ENCODE measurements around the gene CYTH4.
"Not testable (repeated sequence)": the region's sequence is repeated elsewhere in the genome, so short reads cannot be mapped to it uniquely, and the experiment has no call there.

The CYTH4 gene, protein sequence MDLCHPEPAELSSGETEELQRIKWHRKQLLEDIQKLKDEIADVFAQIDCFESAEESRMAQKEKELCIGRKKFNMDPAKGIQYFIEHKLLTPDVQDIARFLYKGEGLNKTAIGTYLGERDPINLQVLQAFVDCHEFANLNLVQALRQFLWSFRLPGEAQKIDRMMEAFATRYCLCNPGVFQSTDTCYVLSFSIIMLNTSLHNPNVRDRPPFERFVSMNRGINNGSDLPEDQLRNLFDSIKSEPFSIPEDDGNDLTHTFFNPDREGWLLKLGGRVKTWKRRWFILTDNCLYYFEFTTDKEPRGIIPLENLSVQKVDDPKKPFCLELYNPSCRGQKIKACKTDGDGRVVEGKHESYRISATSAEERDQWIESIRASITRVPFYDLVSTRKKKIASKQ

DNA sequence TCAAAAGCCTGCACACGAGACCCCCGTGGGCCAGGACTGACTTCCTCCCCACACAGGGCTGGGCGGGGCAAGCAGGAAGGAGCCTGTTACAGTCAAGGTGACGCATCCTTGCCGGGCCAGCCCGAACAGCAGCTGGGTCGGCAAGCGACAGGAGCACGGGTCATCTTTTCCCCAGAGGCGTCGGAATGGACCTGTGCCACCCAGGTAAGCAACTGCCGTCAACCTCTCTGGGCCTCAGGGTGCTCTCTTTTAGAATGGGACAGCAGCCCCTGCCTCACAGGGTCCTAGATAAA, at the start of gene CYTH4:
Gene CYTH4, plus strand, starts transcription at position 124 of the 293 bp plus-strand sequence. Its CDS starts 62 bp downstream, at position 186.
- Histone ChIP-seq H3K9ac (ENCODE audit: low read length) (no peak within 1 kb of the TSS), H3K4me3 (ENCODE audit: low read depth in 1 of 2, low read length in 2 of 2) (peak within 1 kb of the TSS in 1 of 2 donors; percentile 43), H3K27me3 (ENCODE audit: control insufficient read depth in 1 of 2, insufficient read depth in 2 of 2, low read length in 2 of 2) (peaks cover 0 to 17% of the 10 kb centered on the region in 2 donors), H3K4me1 (ENCODE audit: insufficient read depth, low read length) (no peaks in the 10 kb centered on the region), H3K9me3 (ENCODE audit: low read length) (no peaks in the 10 kb centered on the region), H3K36me3 (ENCODE audit: insufficient read depth, low read length) (no peaks in the 10 kb centered on the region), H3K27ac (ENCODE audit: low read depth, low read length) (no peak within 1 kb of the TSS)

DNA sequence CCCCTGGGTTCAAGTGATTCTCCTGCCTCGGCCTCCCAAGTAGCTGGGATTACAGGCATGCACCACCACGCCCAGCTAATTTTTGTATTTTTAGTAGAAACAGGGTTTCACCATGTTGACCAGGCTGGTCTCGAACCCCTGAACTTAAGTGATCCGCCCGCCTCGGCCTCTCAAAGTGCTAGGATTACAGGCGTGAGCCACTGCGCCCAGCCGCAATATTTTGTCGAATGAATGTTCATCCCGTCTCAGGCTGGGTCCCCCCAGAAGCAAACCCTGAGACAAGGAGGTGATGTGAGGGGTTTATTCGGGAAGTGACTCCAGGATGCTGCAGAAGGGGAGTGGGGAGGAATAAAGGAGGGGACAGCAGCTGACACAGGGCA, 48.9 kb upstream of the CYTH4 start:
- not testable (repeated sequence) for H3K9me3 ChIP-seq (ENCODE audit: low read length); H3K4me3 ChIP-seq (ENCODE audit: low read depth in 1 of 2, low read length in 2 of 2); H3K9ac ChIP-seq (ENCODE audit: low read length); H3K27ac ChIP-seq (ENCODE audit: low read depth, low read length); H3K36me3 ChIP-seq (ENCODE audit: insufficient read depth, low read length); H3K4me1 ChIP-seq (ENCODE audit: insufficient read depth, low read length)
- peaks cover 4 to 23% of the 10 kb centered on the region in 2 donors for H3K27me3 ChIP-seq (ENCODE audit: control insufficient read depth in 1 of 2, insufficient read depth in 2 of 2, low read length in 2 of 2)

DNA sequence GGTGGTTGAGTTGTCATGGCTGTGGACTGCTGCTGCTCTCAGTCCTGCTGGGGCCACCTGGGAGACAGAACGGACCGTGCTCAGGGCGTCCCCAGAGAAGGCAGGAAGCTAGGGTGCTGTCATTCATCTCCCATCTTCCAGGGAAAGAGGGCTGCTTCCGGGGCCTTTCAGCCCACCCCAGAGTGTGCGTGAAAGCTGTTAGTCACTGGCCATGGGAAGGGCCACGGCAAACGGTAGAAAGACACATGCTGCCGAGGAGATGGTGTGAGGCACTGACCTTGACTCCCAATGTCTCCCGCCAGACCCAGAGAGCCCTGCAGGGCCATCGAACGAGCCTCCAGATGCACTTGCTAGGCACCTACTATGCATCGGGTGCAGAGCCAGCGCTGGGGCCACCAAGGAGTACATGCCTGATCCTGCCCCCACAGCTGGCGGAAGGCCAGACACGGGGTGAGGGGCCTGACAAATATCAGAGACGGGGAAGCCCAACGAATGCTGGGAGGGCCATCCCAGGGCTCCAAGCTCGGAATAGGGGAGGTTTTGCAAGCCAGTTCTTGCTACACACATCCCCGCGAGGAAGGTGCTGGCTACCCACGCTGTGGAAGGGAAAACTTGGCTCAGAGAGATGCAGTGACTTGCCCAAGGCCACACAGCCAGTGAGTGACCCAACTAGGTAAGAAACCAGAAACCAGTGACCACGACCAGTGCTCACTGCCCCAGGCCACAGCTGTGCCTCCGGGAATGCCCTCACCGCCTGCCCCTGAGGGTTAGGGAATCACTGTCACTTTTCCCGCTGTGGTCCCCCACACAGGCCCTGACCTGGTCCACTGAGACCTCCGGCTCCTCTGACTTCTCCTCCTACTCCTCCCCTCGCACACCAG, 48.3 kb upstream of the CYTH4 start:
- no peak overlapping the region for H3K27ac ChIP-seq (ENCODE audit: low read depth, low read length)
- peaks cover 4 to 23% of the 10 kb centered on the region in 2 donors for H3K27me3 ChIP-seq (ENCODE audit: control insufficient read depth in 1 of 2, insufficient read depth in 2 of 2, low read length in 2 of 2)
- H3K4me3 ChIP-seq (ENCODE audit: low read depth in 1 of 2, low read length in 2 of 2): no peak overlapping the region

DNA sequence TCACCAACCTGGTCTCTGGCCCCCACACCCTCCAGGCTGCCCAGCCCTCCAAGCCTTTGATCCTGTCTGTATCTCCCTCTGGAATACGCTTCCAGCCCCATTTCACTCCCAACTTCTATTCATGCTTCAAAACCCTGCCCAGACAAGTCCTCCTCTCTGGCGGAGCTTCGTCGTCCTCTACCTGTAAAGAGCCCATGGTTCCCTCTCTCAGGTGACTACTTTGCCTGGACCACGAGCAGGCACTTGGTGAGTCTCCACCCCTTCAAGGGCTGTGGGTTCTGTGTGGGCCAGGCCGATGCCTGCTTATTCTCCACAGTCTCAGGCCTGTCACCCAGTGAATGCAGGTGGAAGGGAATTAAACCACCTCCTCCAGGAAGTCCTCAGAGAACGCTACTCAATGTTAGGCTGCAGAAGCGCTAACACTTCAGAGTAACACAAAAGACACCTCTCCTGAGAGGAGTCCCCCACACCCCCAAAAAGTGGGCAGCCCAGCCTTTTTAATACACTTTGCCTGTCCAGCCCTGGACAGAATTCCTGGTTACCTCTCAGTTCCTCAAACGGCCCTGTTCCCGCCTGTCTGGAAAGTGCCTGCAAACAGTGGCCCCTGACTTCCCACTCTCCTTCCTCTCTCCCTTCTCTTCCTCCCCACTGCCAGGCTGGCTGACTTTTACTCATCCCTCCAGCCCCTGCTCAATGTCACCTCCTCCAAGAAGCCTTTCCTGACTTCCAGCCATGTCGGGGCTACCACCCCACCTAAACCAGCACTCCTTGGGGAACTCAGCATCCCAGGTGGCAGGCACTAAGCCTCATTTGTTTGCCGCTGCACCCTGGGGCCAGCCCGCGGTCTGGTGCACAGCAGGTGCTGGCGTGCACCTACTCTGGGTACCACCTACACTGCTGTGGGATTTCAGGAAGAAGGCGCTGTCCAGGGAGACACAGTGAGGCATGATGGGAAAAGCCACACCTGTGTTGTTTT, 47.3 kb upstream of the CYTH4 start:
- H3K4me1 ChIP-seq (ENCODE audit: insufficient read depth, low read length): no peaks in the 10 kb centered on the region
- no peaks in the 10 kb centered on the region for H3K9me3 ChIP-seq (ENCODE audit: low read length)
- no peaks in the 10 kb centered on the region for H3K36me3 ChIP-seq (ENCODE audit: insufficient read depth, low read length)
- H3K9ac ChIP-seq (ENCODE audit: low read length): no peak overlapping the region
- no peak overlapping the region for H3K4me3 ChIP-seq (ENCODE audit: low read depth in 1 of 2, low read length in 2 of 2)
- H3K27me3 ChIP-seq (ENCODE audit: control insufficient read depth in 1 of 2, insufficient read depth in 2 of 2, low read length in 2 of 2): peaks cover 4 to 23% of the 10 kb centered on the region in 2 donors
- no peak overlapping the region for H3K27ac ChIP-seq (ENCODE audit: low read depth, low read length)

More for the DNA sequence above, 48.3 kb upstream of the CYTH4 start:
- Histone ChIP-seq H3K9ac (ENCODE audit: low read length) (no peak overlapping the region), H3K9me3 (ENCODE audit: low read length) (no peaks in the 10 kb centered on the region), H3K4me1 (ENCODE audit: insufficient read depth, low read length) (peaks cover 5% of the 10 kb centered on the region), H3K36me3 (ENCODE audit: insufficient read depth, low read length) (no peaks in the 10 kb centered on the region)

DNA sequence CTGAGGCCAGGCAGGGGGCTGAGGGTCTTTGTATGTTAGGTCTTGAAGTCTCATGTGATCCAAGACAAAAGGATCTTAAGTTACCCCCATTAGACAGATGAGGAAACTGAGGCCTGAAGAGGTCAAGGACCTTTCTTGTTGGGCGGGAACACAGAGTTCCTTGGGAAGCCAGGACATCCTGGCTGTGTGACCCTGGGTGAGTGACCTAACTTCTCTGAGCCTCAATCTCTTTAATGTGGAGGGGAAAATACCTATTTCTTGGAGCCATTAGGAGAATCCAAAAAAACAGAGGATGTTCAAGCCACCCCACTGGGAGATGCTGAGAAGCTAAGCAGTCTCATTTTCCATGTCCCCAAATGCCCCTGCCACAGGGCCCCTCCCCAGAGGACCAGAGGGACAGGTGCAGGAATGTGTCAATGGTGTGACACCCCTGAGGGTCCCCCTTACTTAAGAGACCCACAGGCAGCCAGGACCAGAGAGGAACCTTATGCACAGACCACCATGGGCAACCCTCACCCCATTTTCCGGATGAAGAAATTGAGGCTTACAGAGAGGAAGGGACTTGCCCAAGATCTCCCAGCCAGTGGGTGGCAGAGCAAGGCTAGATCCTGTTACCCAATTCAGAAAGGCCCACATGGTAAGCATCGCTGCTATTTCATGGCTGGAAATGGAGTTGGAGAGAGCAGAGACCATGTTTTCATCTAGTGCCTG, 46.3 kb upstream of the CYTH4 start:
- H3K27ac ChIP-seq (ENCODE audit: low read depth, low read length): no peak overlapping the region
- H3K9ac ChIP-seq (ENCODE audit: low read length): no peak overlapping the region
- no peaks in the 10 kb centered on the region for H3K4me1 ChIP-seq (ENCODE audit: insufficient read depth, low read length)
- no peak overlapping the region for H3K4me3 ChIP-seq (ENCODE audit: low read depth in 1 of 2, low read length in 2 of 2)
- no peaks in the 10 kb centered on the region for H3K36me3 ChIP-seq (ENCODE audit: insufficient read depth, low read length)
- H3K27me3 ChIP-seq (ENCODE audit: control insufficient read depth in 1 of 2, insufficient read depth in 2 of 2, low read length in 2 of 2): peaks cover 4 to 23% of the 10 kb centered on the region in 2 donors
- no peaks in the 10 kb centered on the region for H3K9me3 ChIP-seq (ENCODE audit: low read length)

DNA sequence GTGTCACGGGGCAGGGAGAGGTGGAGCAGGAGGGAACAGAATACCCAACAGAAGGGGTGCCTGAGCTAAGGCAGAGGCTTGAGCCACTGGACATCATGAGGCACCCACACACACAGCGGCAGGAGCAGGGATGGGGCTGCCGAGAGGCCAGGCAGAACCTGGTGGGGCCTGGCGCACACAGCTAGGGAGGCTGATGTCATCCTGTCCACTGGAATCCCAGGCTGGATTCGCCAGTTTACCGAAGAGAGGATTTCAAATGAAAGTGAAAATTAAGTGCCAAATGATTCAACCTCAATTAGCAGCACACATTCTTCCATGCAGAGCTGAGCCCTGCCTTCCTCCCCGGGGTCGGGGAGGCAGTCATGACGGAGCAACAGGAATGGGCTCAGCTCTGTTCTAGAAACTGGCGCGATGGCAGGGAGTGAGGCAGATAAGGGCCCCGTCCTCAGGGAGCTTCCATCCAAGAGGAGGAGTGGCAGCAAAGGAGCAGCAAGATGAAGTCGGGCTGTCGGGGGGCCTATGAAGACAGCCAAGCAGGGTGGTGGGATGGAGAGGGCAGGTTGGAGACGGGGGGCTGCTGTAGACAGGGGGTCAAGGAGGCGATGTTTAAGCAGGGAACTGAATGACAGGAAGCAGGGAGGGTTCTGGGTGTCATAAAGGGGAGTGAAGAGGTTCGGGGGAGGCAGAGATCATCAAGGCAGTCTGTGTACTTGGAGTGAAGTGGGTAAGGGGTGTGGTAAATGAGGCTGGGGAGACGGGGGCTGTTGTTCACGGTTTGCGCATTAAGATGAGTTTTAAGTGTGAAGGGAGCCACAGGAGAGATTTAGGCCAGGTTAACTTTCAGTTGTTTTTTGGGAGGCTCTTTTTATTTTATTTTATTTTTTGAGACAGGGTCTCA, 44.7 kb upstream of the CYTH4 start:
- Histone ChIP-seq H3K9ac (ENCODE audit: low read length) (no peak overlapping the region), H3K9me3 (ENCODE audit: low read length) (no peaks in the 10 kb centered on the region), H3K27me3 (ENCODE audit: control insufficient read depth in 1 of 2, insufficient read depth in 2 of 2, low read length in 2 of 2) (peaks cover 4 to 23% of the 10 kb centered on the region in 2 donors), H3K4me3 (ENCODE audit: low read depth in 1 of 2, low read length in 2 of 2) (no peak overlapping the region), H3K4me1 (ENCODE audit: insufficient read depth, low read length) (no peaks in the 10 kb centered on the region), H3K36me3 (ENCODE audit: insufficient read depth, low read length) (no peaks in the 10 kb centered on the region), H3K27ac (ENCODE audit: low read depth, low read length) (no peak overlapping the region)

DNA sequence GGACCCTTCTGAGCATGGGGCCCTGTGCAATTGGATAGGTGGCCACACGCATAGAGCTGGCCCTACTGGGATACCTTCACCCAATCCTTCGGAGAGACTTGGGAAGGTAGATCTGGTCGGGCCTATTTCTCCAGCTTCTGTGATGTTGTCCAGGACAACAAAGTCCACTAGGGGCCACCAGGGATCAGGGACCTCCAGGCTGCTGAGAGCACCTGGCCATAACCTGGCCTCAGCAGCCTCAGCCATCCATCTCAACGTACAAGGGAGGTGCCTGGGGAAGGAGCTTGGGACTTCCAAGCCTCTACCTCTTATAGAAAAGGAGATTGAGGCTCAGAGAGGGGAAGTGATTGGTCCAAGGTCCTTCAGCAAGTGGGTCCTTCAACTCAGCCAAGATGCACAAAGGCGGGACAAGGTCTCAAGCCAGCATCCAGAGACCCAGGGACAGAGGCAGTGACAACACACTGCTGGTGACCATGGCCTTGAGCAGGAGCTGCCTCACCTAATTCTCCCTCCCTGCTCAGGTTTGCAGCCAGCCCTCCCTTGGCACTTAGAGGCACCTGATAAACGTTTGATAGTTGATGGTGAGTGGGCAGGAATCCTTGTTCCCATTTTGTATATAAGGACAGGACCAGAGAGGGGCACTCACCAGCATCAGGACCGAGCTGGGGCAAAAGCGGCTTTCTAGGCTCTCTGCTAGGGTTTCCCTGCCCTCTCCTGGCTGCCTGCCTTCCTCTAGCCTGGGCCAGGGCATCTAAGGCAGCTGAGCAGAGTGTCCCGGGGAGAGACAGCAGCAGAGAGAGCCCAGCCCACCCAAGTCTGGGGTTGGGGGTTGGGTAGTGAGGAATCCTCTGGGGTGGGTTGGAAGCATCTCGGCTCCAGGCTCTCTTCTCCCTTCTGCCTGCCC, 42.7 kb upstream of the CYTH4 start:
- Histone ChIP-seq H3K9ac (ENCODE audit: low read length) (no peak overlapping the region), H3K4me3 (ENCODE audit: low read depth in 1 of 2, low read length in 2 of 2) (no peak overlapping the region), H3K36me3 (ENCODE audit: insufficient read depth, low read length) (no peaks in the 10 kb centered on the region), H3K27me3 (ENCODE audit: control insufficient read depth in 1 of 2, insufficient read depth in 2 of 2, low read length in 2 of 2) (peaks cover 4 to 30% of the 10 kb centered on the region in 2 donors), H3K9me3 (ENCODE audit: low read length) (no peaks in the 10 kb centered on the region), H3K27ac (ENCODE audit: low read depth, low read length) (no peak overlapping the region), H3K4me1 (ENCODE audit: insufficient read depth, low read length) (no peaks in the 10 kb centered on the region)

DNA sequence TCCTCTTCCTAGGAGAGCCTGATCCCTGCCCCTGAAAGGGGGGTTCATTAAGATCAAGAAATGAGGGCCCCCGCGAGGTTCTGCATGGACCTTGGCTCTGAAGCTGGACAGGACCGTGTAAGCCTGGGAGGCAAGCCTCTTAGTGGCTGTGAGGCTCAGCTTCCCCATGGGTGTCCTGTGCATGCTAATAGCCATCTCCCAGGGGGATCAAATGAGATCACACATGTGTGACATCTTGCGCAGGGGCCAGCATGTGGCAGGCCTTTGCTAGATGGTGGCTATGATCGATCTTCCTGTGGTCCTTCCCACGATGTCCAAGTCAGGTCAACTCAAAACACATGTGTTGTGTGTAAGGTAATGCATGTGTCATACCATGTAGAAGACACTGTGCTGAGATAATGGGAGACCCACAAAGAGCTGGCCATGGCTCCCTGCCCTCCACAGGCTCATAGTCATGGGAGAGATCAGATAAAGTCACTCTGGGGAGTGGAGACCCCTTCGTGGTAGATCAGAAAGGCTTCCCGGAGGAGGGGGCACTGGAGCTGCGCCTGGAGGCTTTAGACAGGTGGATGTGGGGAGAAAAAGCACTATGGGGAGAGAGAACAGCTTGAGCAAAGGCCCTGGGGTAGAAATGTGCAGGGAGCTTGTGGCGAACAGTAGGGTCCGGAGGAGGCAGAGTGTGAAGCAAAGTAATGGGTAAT, 41.9 kb upstream of the CYTH4 start:
- Histone ChIP-seq H3K27me3 (ENCODE audit: control insufficient read depth in 1 of 2, insufficient read depth in 2 of 2, low read length in 2 of 2) (peaks cover 4 to 27% of the 10 kb centered on the region in 2 donors), H3K4me3 (ENCODE audit: low read depth in 1 of 2, low read length in 2 of 2) (no peak overlapping the region), H3K9me3 (ENCODE audit: low read length) (no peaks in the 10 kb centered on the region), H3K4me1 (ENCODE audit: insufficient read depth, low read length) (no peaks in the 10 kb centered on the region), H3K36me3 (ENCODE audit: insufficient read depth, low read length) (no peaks in the 10 kb centered on the region), H3K9ac (ENCODE audit: low read length) (no peak overlapping the region), H3K27ac (ENCODE audit: low read depth, low read length) (no peak overlapping the region)

DNA sequence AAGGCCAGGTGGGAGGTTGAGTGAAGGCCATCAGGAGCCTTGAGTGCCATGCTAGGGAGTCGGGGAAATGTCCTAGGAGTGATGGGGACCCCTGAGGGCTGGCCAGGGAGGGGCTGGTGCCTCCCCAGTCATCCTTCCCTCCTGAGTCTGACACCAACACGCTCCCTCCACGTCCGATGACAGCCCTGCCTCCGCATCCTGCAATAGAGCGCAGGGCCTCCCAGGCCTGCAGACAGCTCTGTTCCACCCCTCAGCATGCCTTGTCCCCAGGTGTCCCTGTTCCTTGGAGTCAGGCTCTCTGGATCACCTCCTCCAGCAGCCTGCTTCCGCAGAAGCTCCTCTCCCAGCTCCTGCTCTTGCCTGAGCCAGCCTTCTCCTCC, 41.4 kb upstream of the CYTH4 start:
- Histone ChIP-seq H3K27me3 (ENCODE audit: control insufficient read depth in 1 of 2, insufficient read depth in 2 of 2, low read length in 2 of 2) (peaks cover 4 to 23% of the 10 kb centered on the region in 2 donors), H3K36me3 (ENCODE audit: insufficient read depth, low read length) (no peaks in the 10 kb centered on the region), H3K9ac (ENCODE audit: low read length) (no peak overlapping the region), H3K27ac (ENCODE audit: low read depth, low read length) (no peak overlapping the region), H3K4me3 (ENCODE audit: low read depth in 1 of 2, low read length in 2 of 2) (no peak overlapping the region), H3K9me3 (ENCODE audit: low read length) (no peaks in the 10 kb centered on the region), H3K4me1 (ENCODE audit: insufficient read depth, low read length) (no peaks in the 10 kb centered on the region)
